Peyer's patch (tissue), 4 donors: ENCODE results near the gene ARHGAP24.

Experiments used
- POLR2A ChIP-seq, 2 donors: fragments of 450-650 bp; IDR thresholded peaks; one replicate each; pipeline ENCODE4 v1.5.1; 2017; ENCODE audit warnings: antibody characterized with exemption in 2 of 2, mild to moderate bottlenecking in 2 of 2, moderate library complexity in 2 of 2
- TF ChIP-seq, protein P1 (sequence below), 6 experiments: fragments of 450-650 bp in 4 of 6; fragments of 200-600 bp in 2 of 6; sonication (generic) in 1 of 6; IDR thresholded peaks; one replicate each; pipeline ENCODE4 v1.5.1; 2017 to 2019; ENCODE audit warnings: antibody characterized with exemption in 6 of 6, mild to moderate bottlenecking in 3 of 6, moderate library complexity in 1 of 6

DNA sequence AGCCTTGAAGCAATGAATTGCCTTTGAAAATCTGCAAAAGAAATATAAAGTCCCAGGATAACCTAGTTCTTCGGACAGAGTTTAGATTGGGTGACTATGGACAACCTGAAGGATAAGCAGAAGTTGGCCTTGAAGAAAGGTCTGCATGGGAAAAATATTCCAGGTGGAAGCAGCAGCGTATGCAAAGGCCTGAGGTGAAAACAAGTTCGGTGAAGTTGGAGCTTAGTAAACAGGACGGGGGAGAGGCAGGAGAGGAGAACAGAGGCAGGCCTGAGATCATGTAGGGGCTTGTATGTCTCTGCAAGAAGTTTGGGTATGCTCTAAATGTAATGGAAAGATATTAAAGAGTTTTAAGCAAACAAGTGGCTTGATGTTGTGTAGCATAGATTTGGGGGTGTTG is 176.0 kb downstream of the ARHGAP24 start:
- TF ChIP-seq, protein P1, sequence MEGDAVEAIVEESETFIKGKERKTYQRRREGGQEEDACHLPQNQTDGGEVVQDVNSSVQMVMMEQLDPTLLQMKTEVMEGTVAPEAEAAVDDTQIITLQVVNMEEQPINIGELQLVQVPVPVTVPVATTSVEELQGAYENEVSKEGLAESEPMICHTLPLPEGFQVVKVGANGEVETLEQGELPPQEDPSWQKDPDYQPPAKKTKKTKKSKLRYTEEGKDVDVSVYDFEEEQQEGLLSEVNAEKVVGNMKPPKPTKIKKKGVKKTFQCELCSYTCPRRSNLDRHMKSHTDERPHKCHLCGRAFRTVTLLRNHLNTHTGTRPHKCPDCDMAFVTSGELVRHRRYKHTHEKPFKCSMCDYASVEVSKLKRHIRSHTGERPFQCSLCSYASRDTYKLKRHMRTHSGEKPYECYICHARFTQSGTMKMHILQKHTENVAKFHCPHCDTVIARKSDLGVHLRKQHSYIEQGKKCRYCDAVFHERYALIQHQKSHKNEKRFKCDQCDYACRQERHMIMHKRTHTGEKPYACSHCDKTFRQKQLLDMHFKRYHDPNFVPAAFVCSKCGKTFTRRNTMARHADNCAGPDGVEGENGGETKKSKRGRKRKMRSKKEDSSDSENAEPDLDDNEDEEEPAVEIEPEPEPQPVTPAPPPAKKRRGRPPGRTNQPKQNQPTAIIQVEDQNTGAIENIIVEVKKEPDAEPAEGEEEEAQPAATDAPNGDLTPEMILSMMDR (IDR thresholded peaks at IDR 0.05) = no peak
- TF ChIP-seq POLR2A (IDR thresholded peaks at IDR 0.05) = no peak
